GM12878 (cell line): ENCODE results near the gene ST6GALNAC3. TPM values are rescaled to one million over a fixed set of nuclear protein-coding genes. Genes with fewer than 3 reads are reported as not detected.

Experiments used
- ATAC-seq: fragments of 200-7000 bp; cut with Tn5 transposase; 3 replicates; pipeline ENCODE4 v1.9.1; 2020; ENCODE audit warnings: mild to moderate bottlenecking, moderate library complexity
- BruUV-seq: library from RNA; stranded (reverse); fragments of 400-500 nt; replicated peaks from 2 replicates; lab custom pipeline; 2021; lab: Mats Ljungman, UMichigan
- CTCF ChIA-PET: fragments of 300-600 bp; sonication (Branson Sonifier 250); formaldehyde crosslinking; extraction: SDS; loops from one replicate; lab custom pipeline; 2021; ENCODE audit warnings: inconsistent platforms; lab: Yijun Ruan, JAX
- POLR2A ChIA-PET: fragments of 350-600 bp; formaldehyde crosslinking; extraction: SDS; loops from one replicate; lab custom pipeline; 2021; ENCODE audit warnings: inconsistent platforms; lab: Charles Lee
- RAD21 ChIA-PET: fragments of 300-600 bp; sonication (Branson Sonifier 250); formaldehyde crosslinking; loops from one replicate; lab custom pipeline; 2023; ENCODE audit warnings: antibody characterized with exemption; ENCODE audit not compliant: unreplicated experiment; lab: Charles Lee
- SMC1A ChIA-PET: fragments of 300-600 bp; sonication (Branson Sonifier 250); formaldehyde crosslinking; loops from one replicate; lab custom pipeline; 2023; ENCODE audit not compliant: unreplicated experiment, uncharacterized antibody; lab: Charles Lee
- DNase-seq: peaks from one replicate; pipeline ENCODE4 v3.0.0-alpha.2; 2011; ENCODE audit warnings: low read depth, low spot score
- FAIRE-seq: peaks from 3 replicates; lab custom pipeline; 2011; peaks lifted over from hg19 to GRCh38; lab: Jason Lieb, UNC
- H2AFZ ChIP-seq: 2 replicates; pipeline ENCODE4 v1.6.0; 2011; ENCODE audit warnings: low read depth, low read length, control low read depth; ENCODE audit not compliant: control insufficient read depth
- H3K27ac ChIP-seq: 2 replicates; pipeline ENCODE4 v1.5.1; 2011; ENCODE audit warnings: control low read depth; ENCODE audit not compliant: control insufficient read depth, insufficient read depth
- H3K27me3 ChIP-seq, 2 experiments: replicated peaks in 1 of 2; 2 replicates each; pipeline versions ENCODE4 v1.6.0 to v1.6.1; 2011; ENCODE audit warnings: low read length in 1 of 2; ENCODE audit not compliant: control insufficient read depth in 2 of 2, insufficient read depth in 2 of 2
- H3K36me3 ChIP-seq, 2 experiments: 2 replicates each; pipeline ENCODE4 v1.5.1; 2011; ENCODE audit warnings: low read length in 1 of 2; ENCODE audit not compliant: control insufficient read depth in 2 of 2, insufficient read depth in 2 of 2
- H3K4me1 ChIP-seq: 2 replicates; pipeline ENCODE4 v1.6.1; 2011; ENCODE audit warnings: mild to moderate bottlenecking, low read length, moderate library complexity, mixed read lengths; ENCODE audit not compliant: control insufficient read depth, insufficient read depth
- H3K4me2 ChIP-seq: 2 replicates; pipeline ENCODE4 v1.6.0; 2011; ENCODE audit warnings: control low read depth; ENCODE audit not compliant: control insufficient read depth, insufficient read depth
- H3K4me3 ChIP-seq: fragments of 200-600 bp; sonication (generic); 2 replicates; pipeline ENCODE4 v1.5.1; 2016
- H3K79me2 ChIP-seq: 2 replicates; pipeline ENCODE4 v1.6.0; 2011; ENCODE audit warnings: low read length; ENCODE audit not compliant: control insufficient read depth, insufficient read depth
- H3K9ac ChIP-seq: 2 replicates; pipeline ENCODE4 v1.8.0; 2011; ENCODE audit warnings: low read length, control low read depth, mixed read lengths; ENCODE audit not compliant: control insufficient read depth, insufficient read depth
- H3K9me3 ChIP-seq: replicated peaks from 3 replicates; pipeline ENCODE4 v1.5.1; 2011; ENCODE audit warnings: mild to moderate bottlenecking, low read length; ENCODE audit not compliant: control insufficient read depth, insufficient read depth
- H4K20me1 ChIP-seq: 2 replicates; pipeline ENCODE4 v1.6.0; 2011; ENCODE audit not compliant: control insufficient read depth, insufficient read depth
- BMI1 ChIP-seq: fragments of 450-650 bp; IDR thresholded peaks from 2 replicates; pipeline ENCODE4 v1.6.1; 2016; ENCODE audit warnings: mild to moderate bottlenecking, moderate library complexity, borderline replicate concordance
- CREM ChIP-seq: IDR thresholded peaks from 2 replicates; pipeline ENCODE4 v1.6.1; 2014; ENCODE audit warnings: antibody characterized with exemption, low read depth
- EP300 ChIP-seq, 2 experiments: fragments of 150-350 bp in 1 of 2; IDR thresholded peaks; 2 replicates each; pipeline ENCODE4 v1.6.1; 2011 to 2012; ENCODE audit warnings: low read depth in 2 of 2, low read length in 2 of 2, borderline replicate concordance in 1 of 2, improper control_type of control experiment in 1 of 2, inconsistent platforms in 1 of 2; ENCODE audit not compliant: control insufficient read depth in 1 of 2
- FOS ChIP-seq: IDR thresholded peaks from 3 replicates; pipeline ENCODE4 v1.6.1; 2011; ENCODE audit warnings: borderline replicate concordance; ENCODE audit not compliant: insufficient read length; ENCODE audit errors: extremely low read depth
- NR2C2 ChIP-seq: IDR thresholded peaks from 2 replicates; pipeline ENCODE4 v1.6.1; 2011; ENCODE audit warnings: borderline replicate concordance, low read depth; ENCODE audit not compliant: control insufficient read depth, insufficient read length
- POLR2AphosphoS5 ChIP-seq: IDR thresholded peaks from 2 replicates; pipeline ENCODE4 v1.6.1; 2011; ENCODE audit warnings: mild to moderate bottlenecking, low read length, inconsistent platforms
- RB1 ChIP-seq: fragments of 450-650 bp; formaldehyde crosslinking; IDR thresholded peaks from 2 replicates; pipeline ENCODE4 v1.6.1; 2017; ENCODE audit warnings: mild to moderate bottlenecking, borderline replicate concordance
- SIX5 ChIP-seq: IDR thresholded peaks from 2 replicates; pipeline ENCODE4 v1.6.1; 2011; ENCODE audit warnings: mild to moderate bottlenecking, low read depth, low read length, moderate library complexity; ENCODE audit not compliant: severe bottlenecking
- SRF ChIP-seq, 2 experiments: IDR thresholded peaks; 2 replicates each; pipeline ENCODE4 v1.6.1; 2011; ENCODE audit warnings: low read depth in 2 of 2, low read length in 2 of 2, mild to moderate bottlenecking in 1 of 2, moderate library complexity in 1 of 2
- YBX1 ChIP-seq: fragments of 450-650 bp; IDR thresholded peaks from 2 replicates; pipeline ENCODE4 v1.6.1; 2016; ENCODE audit warnings: antibody characterized with exemption
- ZZZ3 ChIP-seq: IDR thresholded peaks from 2 replicates; pipeline ENCODE4 v1.6.1; 2011; ENCODE audit warnings: low read depth; ENCODE audit not compliant: control insufficient read depth, insufficient read length
- WGBS: methylation state at CpG from one replicate; pipeline ENCODE4 v1.1.6; 2016; ENCODE audit warnings: low lambda C conversion rate; ENCODE audit not compliant: insufficient replicate concordance, insufficient coverage; ENCODE audit errors: missing lambda C conversion rate; 5-methylcytosine and 5-hydroxymethylcytosine counted together
- in situ Hi-C: fragments of 300-500 bp; cut with MboI; formaldehyde crosslinking; loops from 9 replicates; pipeline ENCODE4 v1.14.3; 2018; ENCODE audit warnings: mixed read lengths
- intact Hi-C: fragments of 100-400 bp; cut with micrococcal nuclease; formaldehyde crosslinking; loops from one replicate; pipeline ENCODE4 v1.14.2; 2022; ENCODE audit not compliant: unreplicated experiment
- polyA plus RNA-seq, 11 experiments: library from polyadenylated mRNA; depleted of rRNA in 4 of 11; unstranded in 6 of 11; stranded (reverse) in 5 of 11; fragments of >200 nt; fragmentation: Nextera tagmentation in 4 of 11; fragmentation: Illumina TruSeq in 1 of 11; extraction: Ambion mirVana in 4 of 11; extraction: Trizol in 1 of 11; gene quantifications; 1 replicate in 1 of 11; 2 replicates in 10 of 11; pipeline versions ENCODE4 v1.2.1 to v1.2.3, GENCODE V29; 2011 to 2016; ENCODE audit warnings: inconsistent platforms in 2 of 11, missing spikeins in 2 of 11, low read depth in 1 of 11
- total RNA-seq, 4 experiments: library from RNA; depleted of rRNA in 3 of 4; stranded (reverse); fragments of >200 nt in 3 of 4; fragmentation: Illumina TruSeq in 1 of 4; extraction: Trizol in 1 of 4; gene quantifications; 2 replicates each; pipeline versions ENCODE4 v1.2.1 to v1.2.3, GENCODE V29; 2013 to 2021
- TF ChIP-seq, protein P1 (sequence below): IDR thresholded peaks from 2 replicates; pipeline ENCODE4 v1.6.1; 2012; ENCODE audit warnings: low read length, inconsistent platforms
- TF ChIP-seq, protein P2 (sequence below): IDR thresholded peaks from 2 replicates; pipeline ENCODE4 v1.6.1; 2012; ENCODE audit warnings: low read depth, low read length, improper control_type of control experiment

The ST6GALNAC3 gene
- total and polyA plus RNA-seq, 10 of the 15 experiments (the other 5 are each of a cell fraction or from before 2014, with no cell fraction given) = 0.04 to 0.68 (median 0.18) TPM; not detected in 3

DNA sequence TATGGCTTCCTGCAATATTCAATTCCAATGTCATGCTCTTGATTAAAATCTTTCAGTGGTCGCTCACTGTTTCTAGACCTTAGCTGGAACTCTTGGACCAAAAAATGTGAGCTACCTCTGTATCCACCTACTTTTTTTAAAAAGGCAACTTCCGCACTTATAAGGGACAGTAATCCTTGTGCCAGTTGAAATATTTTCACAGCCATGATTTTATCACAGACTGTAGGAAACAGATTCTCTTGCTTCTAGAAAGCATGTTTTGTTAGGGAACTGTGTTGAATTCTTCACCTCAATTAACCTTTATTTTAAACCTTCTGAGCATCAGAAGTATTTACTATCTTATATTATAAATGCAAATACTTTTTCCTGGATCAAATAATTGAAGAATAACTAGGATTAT, 496.7 kb downstream of the ST6GALNAC3 start:
- Histone ChIP-seq H3K36me3 (no peaks in the 10 kb centered on the region), H3K27me3 (no peaks in the 10 kb centered on the region), H3K4me2 (no peak overlapping the region), H3K9me3 (no peaks in the 10 kb centered on the region), H3K9ac (no peak overlapping the region), H4K20me1 (no peaks in the 10 kb centered on the region; the same call in 1 of the 2 replicates), H3K4me3 (no peak overlapping the region), H3K79me2 (no peaks in the 10 kb centered on the region), H3K27ac (no peak overlapping the region), H3K4me1 (no peaks in the 10 kb centered on the region), H2AFZ (no peak overlapping the region)
- in situ Hi-C loops = no loop called here
- CTCF ChIA-PET = no interaction called here
- FAIRE-seq (no peak), DNase-seq (no peak), ATAC-seq (no peak)
- intact Hi-C loops = no loop called here
- POLR2A ChIA-PET = no interaction called here
- WGBS = 12% methylated on average over 2 of the region's 2 CpGs
- BruUV-seq = no TSS peak
- SMC1A ChIA-PET = interaction anchor here (1.5 kb wide), 1 partner anchor 9 kb away, joined by 4 read pairs; no protein-coding TSS in a partner anchor
- RAD21 ChIA-PET = no interaction called here
- no peak for TF ChIP-seq EP300 (IDR thresholded peaks at IDR 0.05; ENCODE audit: borderline replicate concordance in 1 of 2, control insufficient read depth in 1 of 2, low read depth in 2 of 2, low read length in 2 of 2)
- no peak for TF ChIP-seq BMI1
- no peak for TF ChIP-seq POLR2AphosphoS5
- no peak for TF ChIP-seq FOS
- no peak for TF ChIP-seq YBX1
- TF ChIP-seq, protein P1, sequence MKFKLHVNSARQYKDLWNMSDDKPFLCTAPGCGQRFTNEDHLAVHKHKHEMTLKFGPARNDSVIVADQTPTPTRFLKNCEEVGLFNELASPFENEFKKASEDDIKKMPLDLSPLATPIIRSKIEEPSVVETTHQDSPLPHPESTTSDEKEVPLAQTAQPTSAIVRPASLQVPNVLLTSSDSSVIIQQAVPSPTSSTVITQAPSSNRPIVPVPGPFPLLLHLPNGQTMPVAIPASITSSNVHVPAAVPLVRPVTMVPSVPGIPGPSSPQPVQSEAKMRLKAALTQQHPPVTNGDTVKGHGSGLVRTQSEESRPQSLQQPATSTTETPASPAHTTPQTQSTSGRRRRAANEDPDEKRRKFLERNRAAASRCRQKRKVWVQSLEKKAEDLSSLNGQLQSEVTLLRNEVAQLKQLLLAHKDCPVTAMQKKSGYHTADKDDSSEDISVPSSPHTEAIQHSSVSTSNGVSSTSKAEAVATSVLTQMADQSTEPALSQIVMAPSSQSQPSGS = no peak
- TF ChIP-seq, protein P2, sequence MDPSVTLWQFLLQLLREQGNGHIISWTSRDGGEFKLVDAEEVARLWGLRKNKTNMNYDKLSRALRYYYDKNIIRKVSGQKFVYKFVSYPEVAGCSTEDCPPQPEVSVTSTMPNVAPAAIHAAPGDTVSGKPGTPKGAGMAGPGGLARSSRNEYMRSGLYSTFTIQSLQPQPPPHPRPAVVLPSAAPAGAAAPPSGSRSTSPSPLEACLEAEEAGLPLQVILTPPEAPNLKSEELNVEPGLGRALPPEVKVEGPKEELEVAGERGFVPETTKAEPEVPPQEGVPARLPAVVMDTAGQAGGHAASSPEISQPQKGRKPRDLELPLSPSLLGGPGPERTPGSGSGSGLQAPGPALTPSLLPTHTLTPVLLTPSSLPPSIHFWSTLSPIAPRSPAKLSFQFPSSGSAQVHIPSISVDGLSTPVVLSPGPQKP = no peak
- no peak for TF ChIP-seq SRF (IDR thresholded peaks at IDR 0.05; ENCODE audit: low read depth in 2 of 2, low read length in 2 of 2)
- TF ChIP-seq RB1 = no peak
- no peak for TF ChIP-seq NR2C2
- no peak for TF ChIP-seq ZZZ3
- TF ChIP-seq SIX5 = no peak
- TF ChIP-seq CREM = no peak
